ENCODE results near the gene WIPF2.
"Not testable (repeated sequence)": the region's sequence is repeated elsewhere in the genome, so short reads cannot be mapped to it uniquely, and the experiment has no call there.

WIPF2 gene

GRCh38 chr17:40303708-40304551, 84.8 kb downstream of the WIPF2 start:
- H3K4me3 ChIP-seq (ENCODE audit: control insufficient read depth, low read depth, low read length), result no peak overlapping the region
- peak; percentile 81 for DNase-seq (ENCODE audit: low read depth)
- TF ChIP-seq CTCF (conservative IDR thresholded peaks at IDR 0.05; ENCODE audit: control insufficient read depth, insufficient read depth, low read depth, low read length), result no peak

DNA sequence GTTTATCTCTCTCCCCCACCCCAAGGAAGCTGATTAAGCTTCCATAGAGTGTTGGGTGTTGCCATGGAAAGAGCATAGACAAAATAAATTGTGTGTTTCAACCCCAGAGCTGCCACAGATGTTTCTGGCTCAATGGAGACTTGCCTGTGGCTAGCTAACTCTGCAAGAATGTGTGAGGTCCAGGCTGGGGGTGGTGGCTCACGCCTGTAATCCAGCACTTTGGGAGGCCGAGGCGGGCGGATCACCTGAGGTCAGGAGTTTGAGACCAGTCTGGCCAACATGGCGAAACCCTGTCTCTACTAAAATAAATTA, 85.4 kb downstream of the WIPF2 start:
- H3K4me3 ChIP-seq (ENCODE audit: control insufficient read depth, low read depth, low read length), result not testable (repeated sequence)
- peak; percentile 84 for DNase-seq (ENCODE audit: low read depth)

- not testable (repeated sequence) for DNase-seq (ENCODE audit: low read depth); H3K4me3 ChIP-seq (ENCODE audit: control insufficient read depth, low read depth, low read length)
Measured at GRCh38 chr17:40304866-40305265, 85.8 kb downstream of the WIPF2 start.

GRCh38 chr17:40306395-40306794, 87.3 kb downstream of the WIPF2 start:
- H3K4me3 ChIP-seq (ENCODE audit: control insufficient read depth, low read depth, low read length), result no peak overlapping the region
- TF ChIP-seq CTCF (conservative IDR thresholded peaks at IDR 0.05; ENCODE audit: control insufficient read depth, insufficient read depth, low read depth, low read length), result no peak
- no peak for DNase-seq (ENCODE audit: low read depth)

- no peak overlapping the region for H3K4me3 ChIP-seq (ENCODE audit: control insufficient read depth, low read depth, low read length)
- DNase-seq (ENCODE audit: low read depth), result peak; percentile 80
- TF ChIP-seq CTCF (conservative IDR thresholded peaks at IDR 0.05; ENCODE audit: control insufficient read depth, insufficient read depth, low read depth, low read length), result no peak
Measured at GRCh38 chr17:40307001-40307730, 88.1 kb downstream of the WIPF2 start.

DNA sequence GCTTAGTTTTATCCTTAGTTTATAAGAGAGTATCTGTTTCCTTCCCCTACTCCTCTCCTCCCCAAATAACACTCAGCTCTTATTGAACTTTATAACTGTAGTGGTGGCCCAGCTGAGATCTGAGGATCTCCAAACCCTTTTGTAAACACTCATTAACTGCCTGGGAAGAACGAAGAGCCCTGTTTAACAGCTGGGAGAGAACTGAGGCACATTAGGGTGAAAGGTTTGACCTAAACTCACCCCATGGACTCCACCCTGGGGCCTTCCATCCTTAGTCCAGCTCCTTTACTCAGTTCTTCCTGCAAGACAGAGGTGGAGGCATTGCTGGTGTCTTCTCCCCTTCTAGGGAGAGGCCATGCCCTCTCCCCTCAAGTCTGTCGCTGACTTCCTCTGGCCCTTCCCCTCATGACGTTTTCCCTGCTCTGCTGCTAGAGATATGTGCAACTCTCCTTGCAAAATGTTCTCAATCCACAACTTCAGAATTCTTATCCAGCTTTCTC, 88.7 kb downstream of the WIPF2 start:
- TF ChIP-seq CTCF (conservative IDR thresholded peaks at IDR 0.05; ENCODE audit: control insufficient read depth, insufficient read depth, low read depth, low read length), result no peak
- no peak for DNase-seq (ENCODE audit: low read depth)
- no peak overlapping the region for H3K4me3 ChIP-seq (ENCODE audit: control insufficient read depth, low read depth, low read length)

- TF ChIP-seq CTCF (conservative IDR thresholded peaks at IDR 0.05; ENCODE audit: control insufficient read depth, insufficient read depth, low read depth, low read length), result no peak
- DNase-seq (ENCODE audit: low read depth), result no peak
- H3K4me3 ChIP-seq (ENCODE audit: control insufficient read depth, low read depth, low read length), result peak within 1 kb of the TSS; percentile 32
Measured at GRCh38 chr17:40309031-40309948, 90.2 kb downstream of the WIPF2 start, which contains the start of gene RARA. TSS of gene RARA (plus strand) at chr17:40309180. CDS start at chr17:40331219, 22,039 bp downstream.

Measured in fibroblast of mammary gland (primary cell).